Lung (tissue), 12 donors: ENCODE measurements around the gene TRIM50. TPM values are rescaled to one million over a fixed set of nuclear protein-coding genes. Genes with fewer than 3 reads are reported as not detected.
"Not testable (repeated sequence)": the region's sequence is repeated elsewhere in the genome, so short reads cannot be mapped to it uniquely, and the experiment has no call there.

Experiments
- ATAC-seq: fragments of 200-7000 bp; cut with Tn5 transposase; one replicate; pipeline ENCODE4 v1.9.1; 2020; ENCODE audit warnings: moderate number of reproducible peaks; ENCODE audit not compliant: insufficient read depth, low FRiP score
- DNase-seq, 3 donors: peaks; one replicate each; pipeline ENCODE4 v3.0.0-alpha.2; 2013 to 2017
- H3K27ac ChIP-seq, 2 donors: one replicate each; pipeline ENCODE4 v1.5.1; 2013; ENCODE audit warnings: mild to moderate bottlenecking in 2 of 2, moderate library complexity in 2 of 2, control low read depth in 1 of 2, inconsistent platforms in 1 of 2, low read depth in 1 of 2, low read length in 1 of 2
- H3K27me3 ChIP-seq, 3 donors: one replicate each; pipeline ENCODE4 v1.5.1; 2013; ENCODE audit warnings: low read length in 2 of 3; ENCODE audit not compliant: control insufficient read depth in 3 of 3, insufficient read depth in 3 of 3
- H3K36me3 ChIP-seq, 4 donors: one replicate each; pipeline ENCODE4 v1.5.1; 2013; ENCODE audit warnings: low read length in 4 of 4, mild to moderate bottlenecking in 1 of 4, moderate library complexity in 1 of 4; ENCODE audit not compliant: control insufficient read depth in 4 of 4, insufficient read depth in 4 of 4
- H3K4me1 ChIP-seq, 5 donors: one replicate each; pipeline ENCODE4 v1.5.1; 2013; ENCODE audit warnings: low read length in 5 of 5, mild to moderate bottlenecking in 2 of 5, moderate library complexity in 1 of 5; ENCODE audit not compliant: control insufficient read depth in 5 of 5, insufficient read depth in 5 of 5
- H3K4me3 ChIP-seq: one replicate; pipeline ENCODE4 v1.5.1; 2013; ENCODE audit warnings: mild to moderate bottlenecking, control low read depth, moderate library complexity
- H3K9ac ChIP-seq, 2 donors: one replicate each; pipeline ENCODE4 v1.5.1; 2013; ENCODE audit warnings: low read length in 2 of 2, control low read depth in 1 of 2; ENCODE audit not compliant: insufficient read depth in 1 of 2
- H3K9me3 ChIP-seq, 4 donors: one replicate each; pipeline ENCODE4 v1.5.1; 2013; ENCODE audit warnings: low read length in 3 of 4, mild to moderate bottlenecking in 1 of 4, moderate library complexity in 1 of 4; ENCODE audit not compliant: control insufficient read depth in 4 of 4, insufficient read depth in 3 of 4
- CTCF ChIP-seq: IDR thresholded peaks from 2 replicates; pipeline ENCODE4 v1.5.1; 2012; ENCODE audit warnings: mild to moderate bottlenecking; ENCODE audit errors: control extremely low read depth, extremely low read depth
- WGBS, 2 donors: extraction: QIAGEN DNeasy Blood & Tissue Kit; methylation state at CpG; one replicate each; pipeline ENCODE4 v1.1.7; 2013; 5-methylcytosine and 5-hydroxymethylcytosine counted together
- polyA plus RNA-seq, 2 donors: library from polyadenylated mRNA; stranded (reverse); fragments of 200-250 nt; gene quantifications; one replicate each; pipeline ENCODE4 v1.2.1, GENCODE V29; 2013
- total RNA-seq, 2 donors: library from RNA; depleted of rRNA in 1 of 2; stranded (reverse); fragments of >200 nt in 1 of 2; gene quantifications; one replicate each; pipeline ENCODE4 v1.2.1, GENCODE V29; 2014 to 2021
- donor health status: control.
- donor health status: control.
- donor health status: Bipolar disorder and iron deficiency.
- donor health status: healthy.
- donor health status: DM: yes; HTN: yes; CAD: no.

TRIM50 gene
- total and polyA plus RNA-seq, 4 donors: 0.02 to 0.34 (median 0.08) TPM; not detected in 1

GRCh38 chr7:73316521-73316920, 11.4 kb downstream of the TRIM50 start:
- TF ChIP-seq CTCF: no peak
- no peak overlapping the region for H3K9ac ChIP-seq
- WGBS, 2 donors: 87 to 94% methylated on average over 9 of the region's 9 CpGs

GRCh38 chr7:73314271-73314670, 13.6 kb downstream of the TRIM50 start:
- Histone ChIP-seq H3K27me3 (no peaks in the 10 kb centered on the region), H3K4me1 (peaks cover 0 to under 1% (median 0%) of the 10 kb centered on the region in 5 donors), H3K36me3 (no peaks in the 10 kb centered on the region), H3K27ac (no peak overlapping the region), H3K4me3 (no peak overlapping the region), H3K9ac (no peak overlapping the region), H3K9me3 (no peaks in the 10 kb centered on the region)
- no peak for TF ChIP-seq CTCF
- 89 to 90% methylated on average over 5 of the region's 5 CpGs for WGBS, 2 donors
- DNase-seq (no peak), ATAC-seq (no peak)

More at GRCh38 chr7:73316521-73316920, 11.4 kb downstream of the TRIM50 start:
- Histone ChIP-seq H3K27ac (no peak overlapping the region), H3K36me3 (no peaks in the 10 kb centered on the region), H3K4me3 (no peak overlapping the region), H3K27me3 (no peaks in the 10 kb centered on the region), H3K4me1 (no peaks in the 10 kb centered on the region), H3K9me3 (no peaks in the 10 kb centered on the region)
- ATAC-seq (no peak), DNase-seq (no peak)

GRCh38 chr7:73313521-73313906, 14.4 kb downstream of the TRIM50 start:
- Histone ChIP-seq H3K4me1 (peaks cover 0 to 4% (median 0%) of the 10 kb centered on the region in 5 donors), H3K27me3 (no peaks in the 10 kb centered on the region), H3K9me3 (no peaks in the 10 kb centered on the region), H3K36me3 (no peaks in the 10 kb centered on the region), H3K9ac (no peak overlapping the region), H3K4me3 (no peak overlapping the region), H3K27ac (no peak overlapping the region)
- WGBS, 2 donors: 75 to 94% methylated on average over 4 of the region's 4 CpGs
- no peak for TF ChIP-seq CTCF
- no peak for DNase-seq
- ATAC-seq: no peak

- 95 to 97% methylated on average over 48 of the region's 48 CpGs for WGBS, 2 donors
- no peak for TF ChIP-seq CTCF
- ATAC-seq: no peak
- no peaks in the 10 kb centered on the region for H3K36me3 ChIP-seq
- H3K4me3 ChIP-seq: no peak overlapping the region
- H3K9me3 ChIP-seq: no peaks in the 10 kb centered on the region
- H3K4me1 ChIP-seq: peaks cover 0 to 5% (median 0%) of the 10 kb centered on the region in 5 donors
- no peak overlapping the region for H3K27ac ChIP-seq
- DNase-seq: no peak
- H3K9ac ChIP-seq: no peak overlapping the region
- no peaks in the 10 kb centered on the region for H3K27me3 ChIP-seq
These were observed 14.9 kb downstream of the TRIM50 start for GRCh38 chr7:73312831-73313520.

- H3K9me3 ChIP-seq, H3K27ac ChIP-seq, DNase-seq, H3K9ac ChIP-seq, H3K4me1 ChIP-seq, H3K27me3 ChIP-seq, H3K36me3 ChIP-seq, H3K4me3 ChIP-seq, ATAC-seq: not testable (repeated sequence)
- WGBS, 2 donors: 89 to 92% methylated on average over 7 of the region's 7 CpGs
These were observed 16.5 kb downstream of the TRIM50 start for GRCh38 chr7:73311421-73311820.
